SK-N-SH treated with all-trans-retinoic acid at 6 μM for 48 hours (cell line): ENCODE data around the gene TBC1D16.

Experiments used
- ATAC-seq: fragments of 200-7000 bp; cut with Tn5 transposase; 3 replicates; pipeline ENCODE4 v1.9.1; 2020; ENCODE audit warnings: mild to moderate bottlenecking, moderate library complexity
- ARNTL ChIP-seq: fragments of 450-650 bp; formaldehyde crosslinking; IDR thresholded peaks from 2 replicates; pipeline ENCODE4 v1.5.0; 2020; ENCODE audit warnings: low read depth, mild to moderate bottlenecking, moderate library complexity, borderline replicate concordance
- BACH2 ChIP-seq: fragments of 250-450 bp; sonication (Bioruptor Pico); IDR thresholded peaks from 2 replicates; pipeline ENCODE4 v1.9.0; 2021; ENCODE audit warnings: mild to moderate bottlenecking, borderline replicate concordance
- CSDC2 ChIP-seq: fragments of 250-450 bp; sonication (Bioruptor Pico); IDR thresholded peaks from 2 replicates; pipeline ENCODE4 v1.5.0; 2020; ENCODE audit warnings: mild to moderate bottlenecking, moderate library complexity
- GLIS3 ChIP-seq: fragments of 250-450 bp; sonication (Bioruptor Pico); IDR thresholded peaks from 2 replicates; pipeline ENCODE4 v1.5.0; 2020; ENCODE audit warnings: mild to moderate bottlenecking, moderate library complexity
- ISL1 ChIP-seq: fragments of 250-450 bp; sonication (Bioruptor Pico); IDR thresholded peaks from 2 replicates; pipeline ENCODE4 v2.1.2; 2022; ENCODE audit warnings: mild to moderate bottlenecking, moderate library complexity
- OSR1 ChIP-seq: fragments of 250-450 bp; sonication (Bioruptor Pico); IDR thresholded peaks from 2 replicates; pipeline ENCODE4 v1.8.0; 2022; ENCODE audit warnings: moderate library complexity, mild to moderate bottlenecking, inconsistent platforms
- PPARA ChIP-seq: fragments of 250-450 bp; sonication (Bioruptor Pico); IDR thresholded peaks from 2 replicates; pipeline ENCODE4 v1.5.0; 2020; ENCODE audit warnings: mild to moderate bottlenecking, borderline replicate concordance
- RARB ChIP-seq: fragments of 250-450 bp; sonication (Bioruptor Pico); IDR thresholded peaks from 2 replicates; pipeline ENCODE4 v1.8.0; 2021; ENCODE audit warnings: mild to moderate bottlenecking, moderate library complexity
- SNAI2 ChIP-seq: fragments of 250-450 bp; sonication (Bioruptor Pico); IDR thresholded peaks from 2 replicates; pipeline ENCODE4 v1.5.0; 2020; ENCODE audit warnings: mild to moderate bottlenecking, moderate library complexity
- TCF4 ChIP-seq: fragments of 250-450 bp; sonication (Bioruptor Pico); IDR thresholded peaks from 2 replicates; pipeline ENCODE4 v1.8.0; 2021; ENCODE audit warnings: mild to moderate bottlenecking, moderate library complexity, borderline replicate concordance
- TOX ChIP-seq: fragments of 250-450 bp; sonication (Bioruptor Pico); IDR thresholded peaks from 2 replicates; pipeline ENCODE4 v1.8.0; 2021; ENCODE audit warnings: mild to moderate bottlenecking, moderate library complexity, borderline replicate concordance
- ZC3H10 ChIP-seq: fragments of 250-450 bp; sonication (Bioruptor Pico); IDR thresholded peaks from 2 replicates; pipeline ENCODE4 v1.5.1; 2021; ENCODE audit warnings: mild to moderate bottlenecking, moderate library complexity
- ZFP3 ChIP-seq: fragments of 250-450 bp; sonication (Bioruptor Pico); IDR thresholded peaks from 2 replicates; pipeline ENCODE4 v1.5.0; 2020; ENCODE audit warnings: mild to moderate bottlenecking, moderate library complexity
- ZFP30 ChIP-seq: fragments of 450-650 bp; formaldehyde crosslinking; IDR thresholded peaks from 2 replicates; pipeline ENCODE4 v1.5.0; 2022; ENCODE audit warnings: mild to moderate bottlenecking, moderate library complexity
- ZNF565 ChIP-seq: fragments of 450-650 bp; formaldehyde crosslinking; conservative IDR thresholded peaks from 2 replicates; pipeline ENCODE4 v1.5.0; 2020; ENCODE audit warnings: low read depth, mild to moderate bottlenecking, moderate library complexity
- TF ChIP-seq, protein P1 (sequence below): fragments of 250-450 bp; sonication (Bioruptor Pico); IDR thresholded peaks from 2 replicates; pipeline ENCODE4 v1.8.0; 2021; ENCODE audit warnings: low read depth, mild to moderate bottlenecking, moderate library complexity, borderline replicate concordance
- TF ChIP-seq, protein P2 (sequence below): fragments of 250-450 bp; sonication (Bioruptor Pico); IDR thresholded peaks from 2 replicates; pipeline ENCODE4 v1.5.1; 2020; ENCODE audit warnings: low read depth, mild to moderate bottlenecking, moderate library complexity
- TF ChIP-seq, protein P3 (sequence below): fragments of 250-450 bp; sonication (Bioruptor Pico); IDR thresholded peaks from 2 replicates; pipeline ENCODE4 v1.8.0; 2020; ENCODE audit warnings: mild to moderate bottlenecking, moderate library complexity, borderline replicate concordance
- TF ChIP-seq, protein P4 (sequence below): fragments of 250-450 bp; sonication (Bioruptor Pico); IDR thresholded peaks from 2 replicates; pipeline ENCODE4 v1.5.0; 2020; ENCODE audit warnings: mild to moderate bottlenecking, moderate library complexity

TBC1D16 gene

DNA sequence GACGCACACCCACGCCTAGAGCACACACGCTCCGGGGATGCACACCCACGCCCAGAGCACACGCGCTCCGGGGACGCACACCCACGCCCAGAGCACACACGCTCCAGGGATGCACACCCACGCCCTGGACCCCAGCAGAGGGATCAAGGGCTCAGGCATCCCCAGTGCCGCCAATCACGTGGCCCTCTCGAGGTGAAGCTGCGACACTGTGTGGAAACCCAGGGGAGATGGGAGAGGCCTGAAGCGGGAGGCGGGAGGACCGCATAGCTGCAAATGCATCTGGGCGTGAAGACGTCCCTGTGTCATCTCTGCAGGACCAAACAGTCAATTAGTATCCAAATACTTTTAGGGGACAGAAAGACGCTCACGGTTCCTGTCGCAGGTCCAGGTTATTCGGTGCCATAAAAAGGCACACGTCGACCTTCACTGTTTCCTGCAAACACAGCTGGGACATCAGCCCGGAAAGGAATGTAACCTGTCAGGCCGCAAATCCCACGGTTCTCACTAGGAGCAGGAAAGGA is 56.4 kb downstream of the TBC1D16 start:
- TF ChIP-seq RARB: no peak
- no peak for TF ChIP-seq ZFP30 (CRISPR knock-in tag)
- TF ChIP-seq, protein P1, sequence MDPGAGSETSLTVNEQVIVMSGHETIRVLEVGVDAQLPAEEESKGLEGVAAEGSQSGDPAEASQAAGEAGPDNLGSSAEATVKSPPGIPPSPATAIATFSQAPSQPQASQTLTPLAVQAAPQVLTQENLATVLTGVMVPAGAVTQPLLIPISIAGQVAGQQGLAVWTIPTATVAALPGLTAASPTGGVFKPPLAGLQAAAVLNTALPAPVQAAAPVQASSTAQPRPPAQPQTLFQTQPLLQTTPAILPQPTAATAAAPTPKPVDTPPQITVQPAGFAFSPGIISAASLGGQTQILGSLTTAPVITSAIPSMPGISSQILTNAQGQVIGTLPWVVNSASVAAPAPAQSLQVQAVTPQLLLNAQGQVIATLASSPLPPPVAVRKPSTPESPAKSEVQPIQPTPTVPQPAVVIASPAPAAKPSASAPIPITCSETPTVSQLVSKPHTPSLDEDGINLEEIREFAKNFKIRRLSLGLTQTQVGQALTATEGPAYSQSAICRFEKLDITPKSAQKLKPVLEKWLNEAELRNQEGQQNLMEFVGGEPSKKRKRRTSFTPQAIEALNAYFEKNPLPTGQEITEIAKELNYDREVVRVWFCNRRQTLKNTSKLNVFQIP (CRISPR knock-in tag): no peak
- no peak for TF ChIP-seq TCF4
- no peak for TF ChIP-seq SNAI2 (CRISPR knock-in tag)
- TF ChIP-seq, protein P2, sequence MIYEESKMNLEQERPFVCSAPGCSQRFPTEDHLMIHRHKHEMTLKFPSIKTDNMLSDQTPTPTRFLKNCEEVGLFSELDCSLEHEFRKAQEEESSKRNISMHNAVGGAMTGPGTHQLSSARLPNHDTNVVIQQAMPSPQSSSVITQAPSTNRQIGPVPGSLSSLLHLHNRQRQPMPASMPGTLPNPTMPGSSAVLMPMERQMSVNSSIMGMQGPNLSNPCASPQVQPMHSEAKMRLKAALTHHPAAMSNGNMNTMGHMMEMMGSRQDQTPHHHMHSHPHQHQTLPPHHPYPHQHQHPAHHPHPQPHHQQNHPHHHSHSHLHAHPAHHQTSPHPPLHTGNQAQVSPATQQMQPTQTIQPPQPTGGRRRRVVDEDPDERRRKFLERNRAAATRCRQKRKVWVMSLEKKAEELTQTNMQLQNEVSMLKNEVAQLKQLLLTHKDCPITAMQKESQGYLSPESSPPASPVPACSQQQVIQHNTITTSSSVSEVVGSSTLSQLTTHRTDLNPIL: no peak
- no peak for TF ChIP-seq BACH2
- TF ChIP-seq TOX (CRISPR knock-in tag): no peak
- TF ChIP-seq, protein P3, sequence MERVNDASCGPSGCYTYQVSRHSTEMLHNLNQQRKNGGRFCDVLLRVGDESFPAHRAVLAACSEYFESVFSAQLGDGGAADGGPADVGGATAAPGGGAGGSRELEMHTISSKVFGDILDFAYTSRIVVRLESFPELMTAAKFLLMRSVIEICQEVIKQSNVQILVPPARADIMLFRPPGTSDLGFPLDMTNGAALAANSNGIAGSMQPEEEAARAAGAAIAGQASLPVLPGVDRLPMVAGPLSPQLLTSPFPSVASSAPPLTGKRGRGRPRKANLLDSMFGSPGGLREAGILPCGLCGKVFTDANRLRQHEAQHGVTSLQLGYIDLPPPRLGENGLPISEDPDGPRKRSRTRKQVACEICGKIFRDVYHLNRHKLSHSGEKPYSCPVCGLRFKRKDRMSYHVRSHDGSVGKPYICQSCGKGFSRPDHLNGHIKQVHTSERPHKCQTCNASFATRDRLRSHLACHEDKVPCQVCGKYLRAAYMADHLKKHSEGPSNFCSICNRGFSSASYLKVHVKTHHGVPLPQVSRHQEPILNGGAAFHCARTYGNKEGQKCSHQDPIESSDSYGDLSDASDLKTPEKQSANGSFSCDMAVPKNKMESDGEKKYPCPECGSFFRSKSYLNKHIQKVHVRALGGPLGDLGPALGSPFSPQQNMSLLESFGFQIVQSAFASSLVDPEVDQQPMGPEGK (CRISPR knock-in tag): no peak
- no peak for TF ChIP-seq ARNTL
- TF ChIP-seq ISL1 (CRISPR knock-in tag): no peak
- ATAC-seq: no peak

DNA sequence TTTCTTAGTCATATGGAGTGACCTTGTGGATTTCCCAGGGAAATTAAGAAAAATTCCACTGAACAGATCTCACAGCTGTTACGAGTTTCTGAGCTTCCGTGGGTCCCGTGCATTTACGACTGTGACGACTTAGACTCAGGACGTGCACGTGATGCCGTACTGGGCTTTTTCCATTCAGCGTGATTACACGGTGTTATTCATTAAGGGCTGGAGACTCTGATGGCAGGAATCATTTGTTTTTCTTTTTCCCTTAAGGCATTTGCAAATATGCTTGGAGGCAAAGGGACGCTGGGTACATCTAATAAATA is 57.2 kb downstream of the TBC1D16 start:
- TF ChIP-seq GLIS3 (no peak), ARNTL (no peak), CSDC2 (CRISPR knock-in tag) (no peak), PPARA (no peak), TOX (CRISPR knock-in tag) (no peak), ZNF565 (CRISPR knock-in tag) (no peak), OSR1 (CRISPR knock-in tag) (no peak), ZC3H10 (CRISPR knock-in tag) (no peak)
- TF ChIP-seq, protein P4, sequence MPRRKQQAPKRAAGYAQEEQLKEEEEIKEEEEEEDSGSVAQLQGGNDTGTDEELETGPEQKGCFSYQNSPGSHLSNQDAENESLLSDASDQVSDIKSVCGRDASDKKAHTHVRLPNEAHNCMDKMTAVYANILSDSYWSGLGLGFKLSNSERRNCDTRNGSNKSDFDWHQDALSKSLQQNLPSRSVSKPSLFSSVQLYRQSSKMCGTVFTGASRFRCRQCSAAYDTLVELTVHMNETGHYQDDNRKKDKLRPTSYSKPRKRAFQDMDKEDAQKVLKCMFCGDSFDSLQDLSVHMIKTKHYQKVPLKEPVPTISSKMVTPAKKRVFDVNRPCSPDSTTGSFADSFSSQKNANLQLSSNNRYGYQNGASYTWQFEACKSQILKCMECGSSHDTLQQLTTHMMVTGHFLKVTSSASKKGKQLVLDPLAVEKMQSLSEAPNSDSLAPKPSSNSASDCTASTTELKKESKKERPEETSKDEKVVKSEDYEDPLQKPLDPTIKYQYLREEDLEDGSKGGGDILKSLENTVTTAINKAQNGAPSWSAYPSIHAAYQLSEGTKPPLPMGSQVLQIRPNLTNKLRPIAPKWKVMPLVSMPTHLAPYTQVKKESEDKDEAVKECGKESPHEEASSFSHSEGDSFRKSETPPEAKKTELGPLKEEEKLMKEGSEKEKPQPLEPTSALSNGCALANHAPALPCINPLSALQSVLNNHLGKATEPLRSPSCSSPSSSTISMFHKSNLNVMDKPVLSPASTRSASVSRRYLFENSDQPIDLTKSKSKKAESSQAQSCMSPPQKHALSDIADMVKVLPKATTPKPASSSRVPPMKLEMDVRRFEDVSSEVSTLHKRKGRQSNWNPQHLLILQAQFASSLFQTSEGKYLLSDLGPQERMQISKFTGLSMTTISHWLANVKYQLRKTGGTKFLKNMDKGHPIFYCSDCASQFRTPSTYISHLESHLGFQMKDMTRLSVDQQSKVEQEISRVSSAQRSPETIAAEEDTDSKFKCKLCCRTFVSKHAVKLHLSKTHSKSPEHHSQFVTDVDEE (CRISPR knock-in tag): no peak

DNA sequence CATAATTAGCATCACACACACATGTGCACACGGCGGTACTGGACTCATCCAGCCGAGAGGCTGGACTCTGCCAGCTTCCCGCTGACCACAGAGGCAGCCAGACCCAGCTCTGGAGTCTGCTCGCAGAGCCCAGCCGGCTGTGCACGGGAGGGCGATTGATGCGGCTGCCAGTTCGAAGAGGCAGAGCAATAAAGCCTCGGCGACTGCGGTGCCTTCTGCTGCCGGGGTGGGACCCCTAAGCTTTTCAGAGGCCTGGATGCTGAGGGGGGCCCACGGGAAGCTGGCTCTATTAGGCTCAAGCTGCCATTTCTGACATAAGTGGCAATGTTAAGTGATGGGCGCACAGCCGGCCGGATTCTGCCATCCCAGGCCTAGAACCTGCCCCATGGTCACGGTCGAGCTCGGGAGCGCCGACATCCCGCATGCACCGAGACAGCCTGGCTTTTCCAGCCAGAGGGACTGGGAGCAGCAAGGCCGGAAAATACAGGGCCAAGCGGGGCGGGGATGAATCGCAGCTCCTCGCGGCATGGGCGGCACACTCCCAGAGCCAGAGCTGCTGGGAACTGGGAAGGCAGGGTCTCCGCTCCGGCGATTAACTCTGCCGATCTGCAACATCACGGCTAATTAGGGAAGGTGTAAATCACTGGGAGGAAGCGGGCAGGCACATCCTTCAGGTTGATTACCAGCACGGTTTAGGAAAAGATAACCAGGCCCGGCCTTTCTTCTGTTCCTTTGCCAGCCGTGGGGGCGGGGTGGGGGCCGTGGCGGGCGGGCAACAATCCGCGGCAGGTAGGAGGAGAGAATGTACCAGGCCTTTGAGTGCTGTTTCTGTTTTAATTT is 57.7 kb downstream of the TBC1D16 start:
- ATAC-seq: no peak
- no peak for TF ChIP-seq CSDC2 (CRISPR knock-in tag)
- TF ChIP-seq, protein P3 (CRISPR knock-in tag): no peak
- TF ChIP-seq ZFP30 (CRISPR knock-in tag): no peak
- TF ChIP-seq, protein P2: no peak
- TF ChIP-seq, protein P1 (CRISPR knock-in tag): no peak
- no peak for TF ChIP-seq TCF4
- no peak for TF ChIP-seq SNAI2 (CRISPR knock-in tag)
- no peak for TF ChIP-seq ZFP3 (CRISPR knock-in tag)
- no peak for TF ChIP-seq GLIS3
- no peak for TF ChIP-seq RARB

More for the DNA sequence above, 57.2 kb downstream of the TBC1D16 start:
- ATAC-seq: no peak
